ENCODE data around the gene SRSF10. TPM values are rescaled to one million over a fixed set of nuclear protein-coding genes. Genes with fewer than 3 reads are reported as not detected.

SRSF10 gene
- total and polyA plus RNA-seq, 9 of the 15 experiments (the other 6 are each of a cell fraction or from before 2014, with no cell fraction given): 154 to 264 (median 205) TPM

GRCh38 chr1:23947366-23947765, 32.8 kb downstream of the SRSF10 start (continued):
- TF ChIP-seq MITF (IDR thresholded peaks at IDR 0.05): no peak
- TF ChIP-seq TEAD2 (tag; IDR thresholded peaks at IDR 0.05): no peak
- no peak for TF ChIP-seq ZKSCAN8 (CRISPR knock-in tag; IDR thresholded peaks at IDR 0.05)

DNA sequence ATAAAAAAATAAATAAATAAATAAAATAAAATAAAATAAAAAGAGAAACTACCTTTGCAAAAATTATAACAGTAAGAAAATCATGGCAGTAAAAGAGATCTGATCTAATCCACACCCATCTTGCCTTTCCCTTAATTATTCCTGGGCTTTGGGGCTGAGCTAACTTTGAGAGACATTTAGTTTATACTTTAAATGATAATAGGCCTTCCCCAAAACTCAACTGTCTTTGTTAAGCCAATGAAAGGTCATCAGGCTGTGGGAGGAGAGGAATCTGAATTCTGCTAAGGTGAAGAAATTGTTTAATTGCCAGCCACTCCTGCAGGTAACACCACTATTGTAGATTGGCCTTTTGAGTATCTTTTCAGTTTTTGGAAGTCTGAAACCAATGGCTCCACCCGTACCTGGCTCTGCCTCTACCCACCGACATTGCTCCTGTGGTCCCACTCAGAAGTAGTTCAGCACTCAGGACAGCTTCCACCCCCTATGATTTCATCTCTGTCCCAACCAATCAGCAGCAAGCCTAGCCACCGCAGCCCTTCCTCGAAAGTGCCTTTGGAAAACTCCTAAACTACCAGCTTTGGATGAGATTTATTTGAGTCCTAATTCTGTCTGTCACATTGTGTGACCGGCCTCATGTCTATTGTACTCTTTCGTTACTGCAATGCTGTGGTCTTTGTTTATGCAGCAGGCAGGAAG, 43.5 kb downstream of the SRSF10 start:
- no peaks in the 10 kb centered on the region for H3K9me3 ChIP-seq (replicated peaks; ENCODE audit: control insufficient read depth, insufficient read depth, low read depth, low read length)
- H3K79me2 ChIP-seq (ENCODE audit: control insufficient read depth, insufficient read depth, low read length): no peaks in the 10 kb centered on the region
- DNase-seq (ENCODE audit: extremely low read depth in 1 of 4, low spot score in 3 of 4) (peak; percentile 42 to 67 (median 57)), FAIRE-seq (peak; percentile 87), ATAC-seq (peak; percentile 91)
- ChIA-PET POLR2A (interaction anchor here (0.5 to 0.6 kb wide), 2 partner anchors 23 to 242 kb away, joined by 3 to 4 read pairs; partner anchors contain the start of gene PNRC2), CTCF (ENCODE audit: low intra/inter-chr PET ratio) (no interaction called here)
- H3K27me3 ChIP-seq (ENCODE audit: control insufficient read depth in 2 of 2, insufficient read depth in 2 of 2, low read length in 2 of 2): peaks cover 0 to 5% of the 10 kb centered on the region in 2 experiments; a peak in 2 of 5 replicates
- no peak overlapping the region for H3K27ac ChIP-seq (ENCODE audit: extremely low read depth, low read depth, low read length)
- H3K4me3 ChIP-seq: no peak overlapping the region
- no peak overlapping the region for H2AFZ ChIP-seq (ENCODE audit: low read depth, low read length)
- no peaks in the 10 kb centered on the region for H3K9me1 ChIP-seq (ENCODE audit: control insufficient read depth, insufficient read depth, low read length)
- 4% methylated on average over 6 of the region's 6 CpGs for WGBS (ENCODE audit: insufficient coverage, low coverage, missing lambda C conversion rate)
- H3K4me2 ChIP-seq (ENCODE audit: insufficient read depth, low read length): no peak overlapping the region
- H4K20me1 ChIP-seq (replicated peaks; ENCODE audit: control insufficient read depth, insufficient read depth, low read length): no peaks in the 10 kb centered on the region; the same call in 1 of the 2 replicates
- H3K4me1 ChIP-seq (replicated peaks in 1 of 2; ENCODE audit: control insufficient read depth in 2 of 2, insufficient read depth in 2 of 2, low read length in 2 of 2): peaks cover 0 to 8% of the 10 kb centered on the region in 2 experiments; a peak in 2 of 5 replicates
- in situ Hi-C loops (cut with MboI): no loop called here
- no peaks in the 10 kb centered on the region for H3K36me3 ChIP-seq (ENCODE audit: control insufficient read depth, insufficient read depth, low read length)
- H3K9ac ChIP-seq (ENCODE audit: insufficient read depth in 1 of 2, low read depth in 2 of 2, low read length in 2 of 2): no peak overlapping the region
- no TSS peak for BruUV-seq (replicated peaks)
- intact Hi-C loops (cut with micrococcal nuclease): no loop called here
- TF ChIP-seq GATA2 (CRISPR knock-in tag; IDR thresholded peaks at IDR 0.05): peak; percentile 23; the same call in 1 of the 2 replicates
- TF ChIP-seq, protein P1, sequence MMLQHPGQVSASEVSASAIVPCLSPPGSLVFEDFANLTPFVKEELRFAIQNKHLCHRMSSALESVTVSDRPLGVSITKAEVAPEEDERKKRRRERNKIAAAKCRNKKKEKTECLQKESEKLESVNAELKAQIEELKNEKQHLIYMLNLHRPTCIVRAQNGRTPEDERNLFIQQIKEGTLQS (IDR thresholded peaks at IDR 0.05): peak; percentile 12; the same call in 1 of the 2 replicates
- TF ChIP-seq, protein P1 (CRISPR knock-in tag; conservative IDR thresholded peaks at IDR 0.05): no peak
- peak in 1 of 2 experiments; percentile 69 for TF ChIP-seq AFF1 (IDR thresholded peaks at IDR 0.05; ENCODE audit: low read depth in 1 of 2, partially characterized antibody in 2 of 2)
- TF ChIP-seq JUND (IDR thresholded peaks at IDR 0.05; ENCODE audit: borderline replicate concordance, low read depth, low read length): 0 out of 2 replicates have a peak, but pooled peaks have one; percentile 26
- peak; percentile 46; the same call in 1 of the 3 replicates for TF ChIP-seq JUND (tag; IDR thresholded peaks at IDR 0.05; ENCODE audit: borderline replicate concordance, low read depth, low read length)
- no peak for TF ChIP-seq ATF1 (CRISPR knock-in tag; IDR thresholded peaks at IDR 0.05)
- TF ChIP-seq ATF1 (tag; IDR thresholded peaks at IDR 0.05): peak; percentile 23; the same call in 1 of the 2 replicates
- TF ChIP-seq FOXP1 (CRISPR knock-in tag; IDR thresholded peaks at IDR 0.05): no peak
- TF ChIP-seq ZNF644 (tag; IDR thresholded peaks at IDR 0.05; ENCODE audit: low read depth): no peak
- peak; percentile 13 for TF ChIP-seq RBM25 (IDR thresholded peaks at IDR 0.05; ENCODE audit: low read depth, low read length, severe bottlenecking)
- no peak for TF ChIP-seq SMARCE1 (IDR thresholded peaks at IDR 0.05)

Data from K562 (cell line).